HG02763 (cell line): ENCODE results near the gene CEP112.

Experiments
- ATAC-seq: cut with Tn5 transposase; IDR thresholded peaks from one replicate; pipeline ENCODE4 v1.9.1; 2021; ENCODE audit warnings: mild to moderate bottlenecking, moderate library complexity; ENCODE audit not compliant: unreplicated experiment

CEP112 gene

GRCh38 chr17:65941356-65941899, 250.5 kb downstream of the CEP112 start:
- ATAC-seq: no peak

DNA sequence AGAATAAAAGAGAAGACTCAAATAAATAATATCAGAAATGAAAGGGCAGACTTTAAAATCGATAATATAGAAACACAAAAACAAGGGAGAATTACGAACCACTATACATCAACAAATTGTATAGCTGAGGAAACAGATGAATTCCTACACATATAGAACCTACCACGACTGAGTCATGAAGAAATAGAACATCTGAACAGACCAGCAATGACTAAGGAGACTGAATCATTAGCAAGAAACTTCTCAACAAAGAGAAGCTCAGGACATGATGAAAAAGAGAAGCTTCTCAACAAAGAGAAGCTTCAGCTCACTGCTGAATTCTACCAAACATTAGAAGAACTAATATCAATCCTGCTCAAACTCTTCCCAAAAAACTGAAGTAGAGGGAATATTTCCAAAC, 255.9 kb downstream of the CEP112 start:
- ATAC-seq: no peak

DNA sequence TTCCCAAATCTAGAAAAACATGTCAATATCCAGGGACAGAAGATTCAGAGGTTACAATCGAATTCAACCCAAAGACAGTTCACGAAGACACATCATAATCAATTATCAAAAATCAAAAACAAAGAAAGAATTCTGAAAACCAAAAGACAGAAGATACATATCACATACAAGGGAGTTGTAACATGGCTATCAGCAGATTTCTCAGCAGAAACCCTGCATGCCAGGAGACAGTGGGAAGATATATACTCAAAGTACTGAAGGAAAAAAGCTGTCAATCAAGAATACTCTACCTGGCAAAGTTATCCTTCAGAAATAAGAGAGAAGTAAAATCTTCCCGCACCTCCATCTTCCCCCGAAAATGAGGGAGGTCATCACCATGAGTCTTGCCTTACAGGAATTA, 258.6 kb downstream of the CEP112 start:
- no peak for ATAC-seq

GRCh38 chr17:65931246-65932149, 260.4 kb downstream of the CEP112 start:
- no peak for ATAC-seq

DNA sequence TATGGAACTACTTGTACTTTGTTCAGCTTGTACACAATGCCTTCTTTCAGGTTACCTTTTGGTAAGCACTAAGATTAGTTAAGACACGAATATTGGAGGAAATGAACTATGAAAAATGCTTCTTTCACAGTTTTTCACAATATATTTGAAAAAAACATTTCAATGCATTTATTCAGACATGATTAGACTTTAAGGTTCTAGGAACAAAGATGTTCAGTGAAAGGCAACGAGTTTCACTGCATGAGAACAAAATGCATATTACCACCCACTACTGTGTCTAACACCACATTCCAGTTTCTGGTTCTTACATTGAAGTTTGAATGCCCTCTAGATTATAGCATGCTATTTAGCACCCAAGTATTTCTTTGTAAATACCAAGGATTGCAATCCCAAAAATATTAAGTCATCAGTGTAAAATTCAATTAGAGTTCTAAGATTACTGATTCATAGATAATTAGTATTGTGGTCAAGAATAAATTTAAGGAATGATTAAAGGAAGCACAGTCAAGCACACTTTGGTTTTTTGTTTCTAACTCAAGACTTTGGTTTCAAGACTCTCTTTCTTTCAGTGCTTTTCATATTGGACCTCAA, 261.7 kb downstream of the CEP112 start:
- no peak for ATAC-seq

- ATAC-seq: no peak
Measured at GRCh38 chr17:65926599-65926998, 265.3 kb downstream of the CEP112 start.

DNA sequence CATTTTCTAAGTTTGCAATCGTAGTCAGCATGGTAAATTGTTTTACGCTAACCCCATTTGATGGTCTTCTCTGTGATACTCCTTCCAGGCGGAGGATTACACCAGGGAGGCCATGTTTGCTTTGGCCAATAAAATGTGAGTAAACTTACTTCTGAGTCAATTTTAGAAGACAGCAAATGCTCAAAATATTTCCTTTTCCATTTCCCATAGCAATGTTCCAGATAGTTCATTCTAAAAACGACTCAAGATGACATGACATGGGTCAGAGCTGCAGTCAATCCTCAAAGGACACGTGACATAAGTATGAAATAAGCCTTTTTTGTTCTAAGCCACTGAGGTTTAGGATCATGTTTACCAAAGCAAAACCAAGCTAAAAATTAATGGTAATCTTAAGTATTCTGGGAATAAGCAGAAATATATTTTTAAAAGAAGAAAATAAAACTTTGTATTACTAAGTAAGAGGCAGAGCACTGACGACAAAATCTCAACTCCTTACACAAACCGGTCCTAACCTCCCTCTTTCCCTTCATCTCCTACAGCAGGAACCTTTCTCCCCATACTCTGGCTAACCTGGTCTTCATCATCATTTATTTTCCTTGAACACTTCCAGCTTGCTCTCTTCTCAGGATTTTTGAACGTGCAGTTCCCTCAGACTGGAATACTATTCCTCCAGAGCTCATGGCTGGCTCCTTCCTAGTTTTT, 266.2 kb downstream of the CEP112 start:
- no peak for ATAC-seq

GRCh38 chr17:65920996-65921395, 270.9 kb downstream of the CEP112 start:
- ATAC-seq: no peak

GRCh38 chr17:65918916-65919315, 273.0 kb downstream of the CEP112 start:
- no peak for ATAC-seq

- ATAC-seq: no peak
Measured at GRCh38 chr17:65918500-65918899, 273.4 kb downstream of the CEP112 start.

DNA sequence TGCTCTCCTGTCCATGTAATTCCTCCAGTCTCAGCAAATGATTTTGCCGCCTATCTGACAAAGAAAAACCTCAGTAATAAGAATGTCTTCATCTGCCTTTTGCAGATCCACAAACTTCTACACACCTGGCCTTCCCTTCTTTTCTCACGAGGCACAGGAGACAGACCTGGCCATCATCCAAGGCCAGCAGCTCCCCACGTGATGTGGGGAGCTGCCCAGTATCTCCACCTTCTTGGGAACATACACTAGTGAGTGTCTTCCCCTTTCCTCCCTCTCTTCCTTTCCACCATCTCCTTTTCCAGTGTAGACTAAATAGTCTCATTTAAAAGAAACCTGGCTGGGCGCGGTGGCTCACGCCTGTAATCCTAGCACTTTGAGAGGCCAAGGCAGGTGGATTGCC, 274.4 kb downstream of the CEP112 start:
- no peak for ATAC-seq

- no peak for ATAC-seq
Measured at GRCh38 chr17:65916425-65916824, 275.5 kb downstream of the CEP112 start.

DNA sequence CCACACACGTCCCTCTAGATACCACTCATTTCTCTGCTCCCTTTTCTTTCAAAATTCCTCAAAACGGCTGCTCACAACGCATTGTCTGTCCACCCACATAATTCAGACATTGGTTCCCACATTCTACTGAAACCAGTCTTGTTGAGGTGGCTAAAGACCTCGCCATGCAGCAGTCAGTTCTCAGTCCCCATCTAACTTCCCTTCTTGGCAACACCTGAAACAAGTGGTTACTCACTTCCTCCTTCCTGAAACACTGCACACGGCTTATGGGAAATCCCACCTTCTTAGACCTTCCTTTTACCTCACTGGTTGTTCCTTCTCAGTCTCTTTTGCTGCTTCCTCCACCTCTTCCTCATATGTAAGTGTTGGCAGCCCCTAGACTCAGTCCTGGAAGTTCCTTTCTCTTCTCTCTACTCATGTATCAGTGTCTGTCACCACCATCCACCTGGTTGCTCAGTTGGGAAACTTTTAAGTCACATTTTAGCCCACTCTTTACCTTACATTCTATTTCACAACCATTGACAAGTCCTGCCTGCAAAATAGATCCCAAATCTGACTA, 277.1 kb downstream of the CEP112 start:
- ATAC-seq: peak; percentile 96

GRCh38 chr17:65913326-65913850, 278.5 kb downstream of the CEP112 start:
- ATAC-seq: no peak

GRCh38 chr17:65910836-65911235, 281.1 kb downstream of the CEP112 start:
- no peak for ATAC-seq

GRCh38 chr17:65902831-65903522, 289.0 kb downstream of the CEP112 start:
- ATAC-seq: no peak

GRCh38 chr17:65902155-65902554, 289.8 kb downstream of the CEP112 start:
- no peak for ATAC-seq

DNA sequence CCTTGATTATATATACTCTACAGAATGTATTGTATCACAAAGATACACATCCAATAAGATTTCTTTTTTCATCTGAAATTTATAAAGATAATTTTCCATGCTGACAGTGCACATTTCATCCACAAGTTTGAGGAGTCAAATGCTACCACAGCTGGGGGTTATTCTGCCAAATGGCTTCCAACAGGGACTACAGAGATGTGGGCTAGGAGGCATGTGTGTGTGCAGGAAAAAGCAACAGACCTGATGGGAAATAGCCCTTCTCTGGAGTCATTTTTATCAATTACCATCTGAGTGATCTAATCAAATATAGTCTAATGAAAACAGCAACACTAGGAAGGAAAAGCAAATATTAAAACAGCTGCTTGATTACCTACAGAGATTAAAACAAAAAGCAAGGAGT, 290.5 kb downstream of the CEP112 start:
- ATAC-seq: no peak

GRCh38 chr17:65900216-65900615, 291.7 kb downstream of the CEP112 start:
- ATAC-seq: no peak

DNA sequence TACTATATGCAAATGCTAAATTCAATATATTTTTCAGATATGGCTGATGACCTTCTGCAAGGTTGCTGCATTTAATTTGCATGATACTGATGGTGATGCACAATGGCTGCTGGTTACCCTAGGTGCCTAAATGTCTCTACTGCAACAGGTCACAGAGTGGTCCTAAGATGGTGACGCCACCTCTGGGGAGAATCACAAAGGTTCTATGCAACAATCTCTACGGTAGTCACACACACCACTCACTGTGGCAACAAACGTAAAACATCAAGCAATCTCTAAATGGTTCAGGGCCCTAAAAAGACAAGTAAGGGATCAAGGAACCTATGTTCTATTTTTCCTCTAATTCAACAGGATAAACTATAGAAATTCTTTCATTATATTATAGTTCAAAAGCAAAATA, 293.3 kb downstream of the CEP112 start:
- no peak for ATAC-seq
